ENCODE measurements around the gene CPNE5.

DNA sequence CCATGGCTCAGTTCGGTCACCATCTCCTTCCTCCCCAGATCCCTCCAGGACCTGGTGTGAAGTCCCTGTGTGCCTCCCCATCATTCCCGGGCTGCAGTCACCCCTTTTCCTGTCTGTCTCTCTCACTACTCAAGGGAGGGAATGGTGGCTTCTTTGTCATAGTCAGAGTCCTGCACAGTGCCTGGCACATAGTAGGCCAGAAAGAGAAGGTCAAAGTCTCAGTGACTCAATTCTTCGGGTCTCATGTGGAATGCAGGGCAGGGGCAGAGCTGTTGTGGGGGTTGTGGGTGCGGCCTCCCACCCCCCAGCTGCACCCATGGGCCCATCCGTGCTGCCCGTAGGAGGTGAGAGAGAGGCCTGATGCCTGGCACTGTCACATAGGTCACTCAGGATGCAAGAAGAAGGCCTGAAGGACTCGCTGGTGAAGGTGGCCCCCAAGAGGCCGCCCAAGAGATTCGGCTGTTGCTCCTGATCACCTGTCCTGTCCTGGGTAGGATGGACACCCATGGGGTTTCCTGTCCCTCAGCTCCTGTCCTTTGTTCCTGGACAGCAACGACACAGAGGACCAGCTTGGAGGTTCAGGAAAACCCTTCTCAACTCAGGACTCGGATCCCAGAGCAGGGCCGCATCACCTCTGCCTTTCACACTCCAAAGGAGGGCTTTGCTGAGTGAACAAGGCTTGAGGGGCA lies 107.5 kb downstream of the CPNE5 start:
- TF ChIP-seq, protein P1, sequence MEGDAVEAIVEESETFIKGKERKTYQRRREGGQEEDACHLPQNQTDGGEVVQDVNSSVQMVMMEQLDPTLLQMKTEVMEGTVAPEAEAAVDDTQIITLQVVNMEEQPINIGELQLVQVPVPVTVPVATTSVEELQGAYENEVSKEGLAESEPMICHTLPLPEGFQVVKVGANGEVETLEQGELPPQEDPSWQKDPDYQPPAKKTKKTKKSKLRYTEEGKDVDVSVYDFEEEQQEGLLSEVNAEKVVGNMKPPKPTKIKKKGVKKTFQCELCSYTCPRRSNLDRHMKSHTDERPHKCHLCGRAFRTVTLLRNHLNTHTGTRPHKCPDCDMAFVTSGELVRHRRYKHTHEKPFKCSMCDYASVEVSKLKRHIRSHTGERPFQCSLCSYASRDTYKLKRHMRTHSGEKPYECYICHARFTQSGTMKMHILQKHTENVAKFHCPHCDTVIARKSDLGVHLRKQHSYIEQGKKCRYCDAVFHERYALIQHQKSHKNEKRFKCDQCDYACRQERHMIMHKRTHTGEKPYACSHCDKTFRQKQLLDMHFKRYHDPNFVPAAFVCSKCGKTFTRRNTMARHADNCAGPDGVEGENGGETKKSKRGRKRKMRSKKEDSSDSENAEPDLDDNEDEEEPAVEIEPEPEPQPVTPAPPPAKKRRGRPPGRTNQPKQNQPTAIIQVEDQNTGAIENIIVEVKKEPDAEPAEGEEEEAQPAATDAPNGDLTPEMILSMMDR (IDR thresholded peaks at IDR 0.05) = peak; percentile 29
- TF ChIP-seq EZH2phosphoT487 (IDR thresholded peaks at IDR 0.05) (no peak), EZH2 (IDR thresholded peaks at IDR 0.05) (no peak)
